Spinal cord (tissue), 10 donors: ENCODE measurements around the gene SLC16A1. TPM values are rescaled to one million over a fixed set of nuclear protein-coding genes. Genes with fewer than 3 reads are reported as not detected.
A peak's percentile ranks its signal among the peaks of the same experiment; 100 is the strongest.

Experiments
- DNase-seq, 6 donors: peaks; one replicate each; pipeline versions ENCODE4 v3.0.0 to v3.0.0-alpha.2; 2013 to 2015; ENCODE audit warnings: low spot score in 6 of 6, low read depth in 4 of 6
- H3K27ac ChIP-seq: one replicate; pipeline ENCODE4 v1.5.1; 2013; ENCODE audit warnings: low read depth, low read length, control low read depth
- H3K27me3 ChIP-seq: one replicate; pipeline ENCODE4 v1.6.1; 2013; ENCODE audit warnings: low read length; ENCODE audit not compliant: control insufficient read depth, insufficient read depth
- H3K36me3 ChIP-seq: one replicate; pipeline ENCODE4 v1.6.1; 2013; ENCODE audit warnings: low read length; ENCODE audit not compliant: control insufficient read depth, insufficient read depth
- H3K4me1 ChIP-seq: one replicate; pipeline ENCODE4 v1.6.1; 2013; ENCODE audit warnings: low read length; ENCODE audit not compliant: control insufficient read depth, insufficient read depth
- H3K4me3 ChIP-seq: one replicate; pipeline ENCODE4 v1.5.1; 2013; ENCODE audit warnings: low read depth, low read length, control low read depth
- H3K9me3 ChIP-seq: one replicate; pipeline ENCODE4 v1.6.1; 2013; ENCODE audit warnings: low read length; ENCODE audit not compliant: control insufficient read depth, insufficient read depth
- WGBS: methylation state at CpG from one replicate; pipeline ENCODE4 v1.1.5; 2013; ENCODE audit warnings: missing lambda C conversion rate; ENCODE audit not compliant: insufficient coverage; 5-methylcytosine and 5-hydroxymethylcytosine counted together
- polyA plus RNA-seq, 2 donors: library from polyadenylated mRNA; unstranded; fragments of 120-200 nt; gene quantifications; one replicate each; pipeline ENCODE4 v1.2.1, GENCODE V29; 2013; ENCODE audit not compliant: insufficient read length in 2 of 2
- total RNA-seq, 2 donors: library from RNA; depleted of rRNA in 1 of 2; stranded (reverse); fragments of 120-200 nt in 1 of 2; fragments of >200 nt in 1 of 2; gene quantifications; one replicate each; pipeline versions ENCODE4 v1.2.3 to v1.2.4, GENCODE V29; 2013 to 2014
- donor health status: healthy.

Gene SLC16A1
- total and polyA plus RNA-seq, 4 donors: 60.3 to 127 (median 91.5) TPM

GRCh38 chr1:112909847-112910246 is 46.1 kb downstream of the SLC16A1 start:
- Histone ChIP-seq H3K36me3 (no peaks in the 10 kb centered on the region), H3K4me3 (no peak overlapping the region), H3K4me1 (no peaks in the 10 kb centered on the region), H3K27ac (no peak overlapping the region), H3K27me3 (no peaks in the 10 kb centered on the region), H3K9me3 (no peaks in the 10 kb centered on the region)
- 82% methylated on average over 1 of the region's 2 CpGs for WGBS
- no peak for DNase-seq

GRCh38 chr1:112906150-112906698 is 49.8 kb downstream of the SLC16A1 start:
- H3K27ac ChIP-seq: no peak overlapping the region
- DNase-seq: no peak
- no peak overlapping the region for H3K4me3 ChIP-seq

GRCh38 chr1:112905395-112906149 is 50.4 kb downstream of the SLC16A1 start:
- peak in 2 of 6 donors; percentile 1 to 30 for DNase-seq
- H3K27ac ChIP-seq: no peak overlapping the region
- whole genome bisulfite sequencing: 43% methylated on average over 4 of the region's 8 CpGs

More at GRCh38 chr1:112906150-112906698, 49.8 kb downstream of the SLC16A1 start:
- Histone ChIP-seq H3K27me3 (no peaks in the 10 kb centered on the region), H3K4me1 (no peaks in the 10 kb centered on the region), H3K36me3 (no peaks in the 10 kb centered on the region), H3K9me3 (no peaks in the 10 kb centered on the region)
- no CpG with 5 or more reads among the region's 2 CpGs for WGBS

GRCh38 chr1:112904831-112905261 is 51.1 kb downstream of the SLC16A1 start:
- H3K36me3 ChIP-seq: no peaks in the 10 kb centered on the region
- WGBS: 100% methylated on average over 2 of the region's 4 CpGs
- H3K27ac ChIP-seq: no peak overlapping the region
- H3K4me1 ChIP-seq: no peaks in the 10 kb centered on the region
- H3K9me3 ChIP-seq: no peaks in the 10 kb centered on the region
- no peak overlapping the region for H3K4me3 ChIP-seq
- no peaks in the 10 kb centered on the region for H3K27me3 ChIP-seq
- no peak for DNase-seq

More at GRCh38 chr1:112905395-112906149, 50.4 kb downstream of the SLC16A1 start:
- no peaks in the 10 kb centered on the region for H3K27me3 ChIP-seq
- no peaks in the 10 kb centered on the region for H3K4me1 ChIP-seq
- no peaks in the 10 kb centered on the region for H3K9me3 ChIP-seq
- H3K36me3 ChIP-seq: no peaks in the 10 kb centered on the region
- H3K4me3 ChIP-seq: no peak overlapping the region

- Histone ChIP-seq H3K36me3 (no peaks in the 10 kb centered on the region), H3K27me3 (no peaks in the 10 kb centered on the region), H3K9me3 (no peaks in the 10 kb centered on the region), H3K4me1 (no peaks in the 10 kb centered on the region), H3K27ac (no peak overlapping the region), H3K4me3 (no peak overlapping the region)
- WGBS: 80% methylated on average over 3 of the region's 5 CpGs
- DNase-seq: no peak
These were observed 51.7 kb downstream of the SLC16A1 start for GRCh38 chr1:112904071-112904830.

- DNase-seq: no peak
- H3K9me3 ChIP-seq: no peaks in the 10 kb centered on the region
These were observed 53.8 kb downstream of the SLC16A1 start for GRCh38 chr1:112902221-112902620.

GRCh38 chr1:112901387-112901786 is 54.6 kb downstream of the SLC16A1 start:
- Histone ChIP-seq H3K27ac (no peak overlapping the region), H3K9me3 (no peaks in the 10 kb centered on the region), H3K4me1 (no peaks in the 10 kb centered on the region), H3K36me3 (no peaks in the 10 kb centered on the region), H3K27me3 (no peaks in the 10 kb centered on the region), H3K4me3 (no peak overlapping the region)
- no CpG with 5 or more reads among the region's 2 CpGs for WGBS
- DNase-seq: no peak

More at GRCh38 chr1:112902221-112902620, 53.8 kb downstream of the SLC16A1 start:
- H3K4me1 ChIP-seq: no peaks in the 10 kb centered on the region
- H3K36me3 ChIP-seq: no peaks in the 10 kb centered on the region
- no peaks in the 10 kb centered on the region for H3K27me3 ChIP-seq
- H3K27ac ChIP-seq: no peak overlapping the region
- no peak overlapping the region for H3K4me3 ChIP-seq

- H3K4me3 ChIP-seq: no peak overlapping the region
- no peaks in the 10 kb centered on the region for H3K4me1 ChIP-seq
- peaks cover 3% of the 10 kb centered on the region for H3K9me3 ChIP-seq
- no peaks in the 10 kb centered on the region for H3K27me3 ChIP-seq
- peaks cover 4% of the 10 kb centered on the region for H3K36me3 ChIP-seq
- H3K27ac ChIP-seq: no peak overlapping the region
- DNase-seq: no peak
These were observed 59.2 kb downstream of the SLC16A1 start for GRCh38 chr1:112896783-112897182.

GRCh38 chr1:112894561-112895011 is 61.4 kb downstream of the SLC16A1 start:
- H3K4me3 ChIP-seq: no peak overlapping the region
- peaks cover 4% of the 10 kb centered on the region for H3K36me3 ChIP-seq
- 97% methylated on average over 35 of the region's 35 CpGs for WGBS
- H3K4me1 ChIP-seq: no peaks in the 10 kb centered on the region
- no peak for DNase-seq
- H3K27ac ChIP-seq: no peak overlapping the region
- no peaks in the 10 kb centered on the region for H3K27me3 ChIP-seq
- peaks cover 3% of the 10 kb centered on the region for H3K9me3 ChIP-seq
